Measurements from ENCODE around the gene CAPN2.

DNA sequence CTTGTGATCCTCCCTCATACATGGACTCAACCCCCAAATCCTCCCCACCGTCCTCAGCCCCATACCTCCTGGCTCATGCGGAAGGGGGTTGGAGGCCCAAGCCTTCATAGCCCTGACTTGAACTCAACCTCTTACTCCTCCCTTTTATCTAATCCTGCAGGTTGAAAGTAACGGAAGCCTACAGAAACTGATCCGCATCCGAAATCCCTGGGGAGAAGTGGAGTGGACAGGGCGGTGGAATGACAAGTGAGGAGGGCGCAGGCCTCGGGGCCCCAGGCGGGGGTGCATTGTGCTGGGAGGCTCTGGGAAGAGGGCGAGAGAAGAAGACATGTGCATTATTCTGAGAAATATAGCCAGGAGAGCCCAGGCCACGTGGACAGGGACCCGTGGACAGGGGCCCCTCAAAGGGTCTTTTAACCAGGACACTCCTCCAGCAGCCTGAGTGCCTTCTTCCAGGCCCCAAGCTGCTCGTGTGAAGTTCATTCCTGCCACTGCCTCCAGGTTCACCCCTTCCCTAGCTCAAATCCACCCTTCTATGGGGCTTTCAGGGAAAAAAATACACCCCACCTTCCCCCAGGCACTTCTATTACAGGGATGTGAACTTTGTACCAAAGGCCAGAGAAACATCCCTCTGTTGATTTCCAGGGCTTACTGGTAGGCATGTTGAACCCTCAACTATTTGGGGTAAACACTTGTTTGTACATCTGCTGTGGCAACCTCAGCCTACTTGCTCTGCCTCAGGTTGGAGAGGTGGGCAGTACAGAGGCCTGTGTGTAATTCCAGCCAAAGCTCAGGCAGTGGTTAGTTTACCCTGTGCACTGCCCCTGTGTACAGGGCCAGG lies 38.6 kb downstream of the CAPN2 start:
- TF ChIP-seq FOXM1 (IDR thresholded peaks at IDR 0.05; ENCODE audit: borderline replicate concordance, low read depth) (no peak), EGR1 (IDR thresholded peaks at IDR 0.05) (no peak), TCF12 (IDR thresholded peaks at IDR 0.05; ENCODE audit: low read depth) (no peak)

Data from Ishikawa (cell line).